Endometrial microvascular endothelial cells (primary cell): ENCODE data around the gene ERCC8. TPM values are rescaled to one million over a fixed set of nuclear protein-coding genes. Genes with fewer than 3 reads are reported as not detected.
"Not testable (repeated sequence)": the region's sequence is repeated elsewhere in the genome, so short reads cannot be mapped to it uniquely, and the experiment has no call there.

ENCODE experiments used
- in situ Hi-C: cut with HindIII; loops from 2 replicates; pipeline ENCODE4 v1.10.0; 2017; ENCODE audit warnings: low sequenced_read_pairs, low pct_unique_long_range_greater_than_20kb; ENCODE audit errors: inconsistent ontology term
- total RNA-seq: library from RNA; depleted of rRNA; stranded (reverse); fragments of >200 nt; gene quantifications from one replicate; pipeline ENCODE4 v1.2.3, GENCODE V29; 2015; ENCODE audit errors: inconsistent ontology term

The ERCC8 gene
- total RNA-seq, 1 donor from 2014 or later, result 6.5 TPM

DNA sequence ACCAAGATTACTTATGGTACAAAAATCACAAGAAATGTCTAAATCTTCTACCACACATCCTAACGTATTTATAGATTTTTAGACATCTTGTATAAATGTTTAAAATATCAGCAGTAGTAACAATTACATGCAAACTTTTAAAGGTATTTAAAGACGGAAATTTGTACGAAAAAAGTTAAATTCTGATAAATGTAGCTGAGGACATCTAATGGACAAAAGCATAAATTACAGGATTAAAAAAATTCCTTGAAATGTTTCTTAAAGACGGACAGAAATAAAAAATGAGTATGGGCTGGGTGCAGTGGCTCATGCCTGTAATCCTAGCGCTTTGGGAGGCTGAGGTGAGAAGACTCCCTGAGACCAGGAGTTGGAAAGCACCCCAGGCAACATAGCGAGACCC is 15.8 kb downstream of the ERCC8 start:
- in situ Hi-C loops, result no loop called here

DNA sequence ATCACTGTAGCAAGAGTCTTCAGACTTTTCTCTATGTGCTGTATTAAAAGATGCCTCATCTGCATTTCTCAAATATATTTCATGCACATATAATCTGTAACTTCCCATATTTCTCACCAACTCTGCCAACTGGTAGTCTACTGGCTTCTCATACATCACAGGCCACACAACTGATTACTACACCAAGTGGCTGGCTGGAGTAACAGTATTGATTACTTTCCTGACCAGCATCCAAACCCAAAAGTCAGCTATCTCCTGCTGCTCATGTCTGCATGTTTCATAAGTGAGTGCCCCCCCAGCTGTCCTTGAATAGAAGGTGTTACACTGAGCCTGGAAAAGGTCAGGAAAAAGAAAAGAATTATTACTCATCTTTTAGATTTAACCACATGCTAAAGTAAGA is 17.4 kb downstream of the ERCC8 start:
- in situ Hi-C loops, result no loop called here

DNA sequence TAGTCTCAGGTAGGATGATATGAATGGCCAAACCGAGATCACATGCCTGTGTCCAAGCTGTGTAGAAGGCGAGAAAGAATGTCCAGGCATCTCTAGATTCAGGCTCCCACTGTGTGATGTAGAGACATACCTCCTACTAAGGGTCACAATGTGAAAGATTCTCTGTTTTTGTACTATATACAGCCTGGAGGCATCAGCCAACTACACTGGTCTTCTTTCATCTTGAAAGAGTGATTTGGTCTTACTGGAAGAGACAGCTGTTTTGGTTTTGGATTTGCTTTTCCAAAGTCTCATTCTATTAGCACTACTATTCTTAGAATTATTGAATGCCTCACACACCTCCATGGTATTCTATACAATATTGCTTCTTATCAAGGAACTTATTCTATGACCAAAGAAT is 26.4 kb downstream of the ERCC8 start:
- in situ Hi-C loops, result no loop called here

DNA sequence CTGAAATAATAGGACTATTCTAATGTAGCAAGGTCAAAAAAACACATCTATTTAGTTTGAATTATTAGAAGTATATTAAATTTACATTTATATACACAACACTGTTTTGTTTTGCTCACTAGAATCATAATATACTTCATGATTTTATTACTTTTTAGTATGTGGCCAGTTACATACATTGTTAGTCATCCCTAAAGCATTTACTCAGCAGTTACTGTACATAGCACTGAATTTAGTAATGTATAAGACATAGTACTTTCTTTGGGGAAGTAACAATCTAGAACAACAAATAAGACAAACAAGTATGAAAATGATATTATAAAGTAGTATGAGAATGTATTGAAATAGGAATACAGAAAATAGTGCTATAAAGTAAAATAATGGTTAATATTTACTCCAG is 28.2 kb downstream of the ERCC8 start:
- in situ Hi-C loops, result no loop called here

DNA sequence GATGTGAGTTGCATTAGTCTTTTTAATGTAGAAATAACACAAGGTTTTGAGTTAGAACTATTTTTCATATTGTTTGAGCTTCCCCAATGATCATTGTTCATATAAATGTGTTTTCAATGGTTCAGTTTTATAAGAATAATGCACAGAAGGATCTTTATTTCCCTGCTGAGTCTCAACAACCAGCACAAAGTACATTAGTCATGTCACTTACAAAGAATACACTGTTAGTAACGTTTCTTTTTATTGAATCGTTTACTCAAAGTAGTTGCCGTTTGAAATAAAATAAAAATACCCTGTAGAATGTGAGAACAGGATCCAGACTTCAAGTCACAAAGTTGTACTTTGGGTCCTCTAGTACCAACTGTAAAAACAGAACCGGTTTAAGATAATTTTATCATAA is 41.5 kb downstream of the ERCC8 start:
- in situ Hi-C loops, result no loop called here

DNA sequence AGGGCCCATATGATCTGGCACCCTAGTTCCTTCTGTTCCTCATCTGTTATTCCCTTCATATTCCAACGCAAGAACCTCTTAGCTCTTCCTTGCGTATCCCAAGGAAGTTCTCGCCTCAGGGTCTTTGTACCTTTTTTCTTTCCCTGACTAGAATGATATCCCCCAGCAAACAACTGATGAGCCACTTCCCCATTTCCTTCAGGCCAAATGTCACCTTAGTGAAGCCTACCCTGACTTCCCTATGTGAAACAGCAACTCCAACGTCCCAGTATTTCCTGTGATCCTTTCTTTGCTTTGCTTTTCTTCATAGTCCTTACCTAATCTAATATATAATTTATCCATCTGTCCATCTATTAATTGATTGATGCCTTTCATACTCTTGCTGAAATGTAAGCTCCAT is 47.9 kb downstream of the ERCC8 start:
- in situ Hi-C loops, result no loop called here

DNA sequence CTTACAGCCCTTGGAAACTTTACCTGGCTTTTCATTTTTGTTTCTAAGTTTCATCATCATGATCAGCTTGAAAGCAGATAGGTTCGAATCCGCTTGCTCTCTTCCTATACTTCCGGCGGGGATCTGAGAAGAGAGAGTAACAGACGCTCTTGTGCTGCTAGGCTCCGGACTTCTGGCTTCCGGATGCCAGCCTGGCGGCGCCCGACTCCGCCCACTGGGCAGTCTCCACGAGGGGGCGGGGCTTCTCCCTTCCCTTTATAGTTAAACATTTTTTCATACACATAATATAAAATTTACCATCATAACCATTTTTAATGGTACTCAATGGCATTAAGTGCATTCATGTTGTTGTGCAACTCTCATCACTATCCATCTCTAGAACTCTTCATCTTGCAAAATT is 51.3 kb downstream of the ERCC8 start:
- in situ Hi-C loops, result no loop called here

DNA sequence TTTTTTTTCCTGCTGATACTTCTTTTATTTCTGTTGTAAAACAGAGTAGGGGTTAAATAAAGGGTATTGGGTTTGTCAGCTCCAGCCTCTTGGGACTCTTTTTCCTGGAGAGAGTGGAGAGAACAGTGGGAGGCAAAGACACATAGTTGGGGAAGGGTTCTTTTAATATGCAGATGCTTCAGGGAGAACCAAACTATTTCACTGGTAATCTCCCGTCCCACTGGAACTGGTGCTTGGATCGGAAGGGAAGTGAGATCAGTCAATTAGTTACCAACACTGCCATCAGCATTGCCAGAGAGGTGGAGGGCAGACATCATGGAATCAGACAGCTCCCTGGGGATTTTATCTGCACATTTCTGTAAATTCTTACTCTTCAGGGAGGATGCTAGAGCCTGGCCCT is 53.2 kb downstream of the ERCC8 start:
- in situ Hi-C loops, result no loop called here

DNA sequence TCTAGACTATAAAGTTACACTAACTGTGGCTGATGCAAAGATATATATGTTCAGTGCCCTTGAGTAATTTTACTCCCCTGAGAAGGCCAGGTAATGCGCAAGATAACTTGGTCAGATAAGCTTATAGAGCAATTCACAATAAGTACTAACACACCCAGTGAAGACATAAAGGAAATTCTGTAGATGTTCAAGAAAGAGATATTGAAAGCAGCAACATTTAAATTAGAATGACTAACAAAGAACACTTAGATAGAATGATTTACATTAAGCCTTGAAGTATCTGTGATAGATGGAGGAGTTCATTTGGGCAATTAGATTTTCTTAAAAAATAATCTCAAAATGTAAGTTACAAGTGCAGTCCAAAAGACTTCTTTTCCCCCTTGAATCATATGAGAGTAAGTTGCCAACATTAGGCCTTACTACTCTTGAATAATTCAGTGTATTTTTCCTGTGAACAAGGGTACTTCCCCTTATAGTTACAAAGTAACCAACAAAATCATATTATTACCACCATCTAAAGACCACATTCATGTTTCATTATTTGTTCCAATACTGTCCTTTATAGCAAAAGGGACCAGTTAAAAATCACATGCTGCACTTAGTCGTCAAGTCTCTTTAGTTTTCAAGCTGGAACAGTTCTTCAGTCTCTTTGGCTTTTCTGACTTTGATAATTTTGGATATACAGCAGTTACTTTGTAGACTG is 56.4 kb downstream of the ERCC8 start:
- in situ Hi-C loops, result no loop called here

DNA sequence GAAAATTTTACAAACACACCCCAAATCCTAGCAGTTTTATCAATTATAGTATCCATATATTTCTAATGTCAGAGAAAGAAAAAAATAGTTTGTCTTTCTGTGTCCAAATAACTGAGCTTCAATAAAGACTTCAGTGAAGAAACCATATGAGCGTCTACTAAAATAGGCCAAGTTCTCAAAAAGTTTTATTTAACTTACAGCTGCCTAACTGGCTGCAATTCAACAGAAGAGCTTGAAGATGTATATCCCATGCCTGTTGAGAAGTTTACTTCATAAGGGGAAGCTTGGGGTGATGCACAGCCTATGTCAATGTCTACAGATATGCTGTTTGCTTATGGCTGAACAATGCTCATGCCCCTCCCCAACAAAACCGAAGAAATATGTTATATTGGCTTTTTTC is 57.1 kb downstream of the ERCC8 start:
- in situ Hi-C loops, result no loop called here

DNA sequence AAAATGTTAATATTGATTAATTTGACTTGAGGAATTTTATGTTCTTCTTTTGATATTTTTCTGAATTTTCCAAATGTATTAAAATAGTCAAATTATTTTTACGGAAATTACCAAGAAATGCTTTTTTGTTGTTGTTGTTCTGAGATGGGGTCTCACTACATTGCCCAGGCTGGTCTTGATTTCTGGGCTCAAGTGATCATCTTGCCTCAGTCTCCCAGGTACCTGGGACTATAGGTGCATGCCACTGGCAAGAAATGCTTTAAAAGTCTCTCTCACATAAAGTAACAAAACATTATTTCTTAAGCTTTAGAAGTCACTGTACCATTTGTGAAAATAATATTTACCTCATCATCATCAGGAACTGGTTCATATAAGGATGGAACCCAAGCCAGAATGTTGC is 57.8 kb downstream of the ERCC8 start:
- in situ Hi-C loops, result no loop called here

DNA sequence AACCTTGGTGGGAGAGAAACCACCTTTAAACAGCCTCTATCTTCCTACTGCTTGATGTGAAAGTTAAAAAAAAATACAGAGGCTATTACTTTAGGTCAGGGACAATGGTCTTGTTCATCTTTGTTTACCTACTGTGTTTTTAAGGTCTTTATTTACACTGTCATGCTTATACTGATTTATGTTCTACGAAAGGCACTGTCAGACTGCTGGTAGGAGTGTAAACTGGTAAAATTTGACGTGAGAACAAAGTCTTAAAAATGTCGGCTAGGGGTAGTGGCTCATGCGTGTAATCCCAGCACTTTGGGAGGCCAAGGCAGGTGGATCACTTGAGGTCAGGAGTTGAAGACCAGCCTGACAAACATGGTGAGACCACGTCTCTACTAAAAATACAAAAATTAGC is 58.7 kb downstream of the ERCC8 start:
- in situ Hi-C loops, result no loop called here

DNA sequence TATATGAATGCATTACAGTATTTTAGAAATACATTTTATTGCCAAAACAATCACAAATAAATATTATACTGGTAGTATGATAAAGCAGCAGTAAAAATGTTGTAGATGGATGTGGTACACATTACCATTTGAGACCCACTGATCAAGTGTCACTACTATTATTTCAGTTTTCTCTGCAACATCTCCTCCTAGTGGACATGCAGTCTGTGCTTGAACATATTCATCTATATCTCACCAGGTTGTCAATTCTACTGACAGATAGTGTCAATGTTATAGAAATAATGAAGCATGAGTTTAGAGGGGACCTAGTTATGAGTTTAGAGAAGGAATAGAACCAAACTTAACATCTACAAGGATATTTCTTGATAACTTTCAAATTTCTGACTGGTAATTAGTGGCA is 61.6 kb downstream of the ERCC8 start:
- in situ Hi-C loops, result no loop called here

DNA sequence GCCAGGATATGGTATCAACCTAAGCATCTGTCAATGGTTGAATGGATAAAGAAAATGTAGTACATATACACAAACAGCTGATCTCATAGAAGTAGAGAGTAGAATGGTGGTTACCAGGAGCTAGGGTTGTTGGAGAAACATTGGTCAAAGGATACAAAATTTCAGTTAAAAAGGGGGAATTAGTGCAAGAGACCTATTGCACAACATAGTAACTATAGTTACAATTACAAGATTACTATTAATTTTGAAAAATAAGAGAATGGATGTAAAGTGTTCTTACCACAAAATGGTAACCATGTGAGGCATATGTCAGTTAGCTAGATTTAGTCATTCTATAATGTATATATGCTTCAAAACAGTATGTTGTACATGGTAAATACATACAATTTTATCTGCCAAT is 72.0 kb downstream of the ERCC8 start:
- in situ Hi-C loops, result no loop called here

DNA sequence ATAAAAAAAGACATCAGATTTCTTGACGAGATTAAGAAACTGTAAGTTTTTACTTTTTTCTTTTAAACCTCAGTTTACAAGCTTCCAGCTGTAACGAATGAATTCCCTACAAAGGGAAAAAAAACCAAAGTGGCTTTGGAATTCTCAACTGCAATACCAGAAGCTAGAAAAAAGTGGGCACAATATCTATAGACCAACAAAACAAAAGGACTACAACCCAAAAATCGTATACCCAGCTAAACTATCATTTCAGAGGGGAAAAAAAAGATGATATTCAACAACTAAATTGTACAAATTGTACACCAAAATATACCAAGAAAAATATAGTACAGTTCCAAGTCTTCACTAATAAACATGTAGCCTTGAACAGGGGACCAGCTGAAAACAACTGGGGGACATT is 74.0 kb downstream of the ERCC8 start:
- in situ Hi-C loops, result no loop called here

DNA sequence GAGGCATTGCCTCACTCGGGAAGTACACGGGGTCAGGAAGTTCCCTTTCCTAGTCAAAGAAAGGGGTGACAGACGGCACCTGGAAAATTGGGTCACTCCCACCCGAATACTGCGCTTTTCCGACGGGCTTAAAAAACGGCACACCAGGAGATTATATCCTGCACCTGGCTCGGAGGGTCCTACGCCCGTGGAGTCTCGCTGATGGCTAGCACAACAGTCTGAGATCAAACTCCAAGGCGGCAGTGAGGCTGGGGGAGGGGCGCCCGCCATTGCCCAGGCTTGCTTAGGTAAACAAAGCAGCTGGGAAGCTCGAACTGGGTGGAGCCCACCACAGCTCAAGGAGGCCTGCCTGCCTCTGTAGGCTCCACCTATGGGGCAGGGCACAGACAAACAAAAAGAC is 84.3 kb downstream of the ERCC8 start:
- in situ Hi-C loops, result not testable (repeated sequence)

DNA sequence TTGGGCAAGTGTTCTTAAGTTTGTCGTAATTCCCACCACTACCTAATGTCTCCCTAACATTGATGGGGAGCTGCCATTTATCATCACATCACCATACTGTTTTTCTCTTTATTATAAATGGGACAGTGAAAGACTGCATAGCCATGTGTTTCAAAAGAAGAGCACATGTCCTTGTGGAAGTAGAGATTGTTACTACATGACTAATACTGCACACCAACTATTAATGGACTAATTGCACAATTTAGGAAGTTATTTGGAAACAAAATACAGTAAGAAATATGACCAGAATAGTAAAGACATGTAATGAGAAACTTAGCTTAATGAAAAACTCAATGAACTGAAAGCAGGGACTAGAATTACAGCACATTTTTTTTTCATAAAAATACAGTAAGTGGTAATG is 88.8 kb downstream of the ERCC8 start:
- in situ Hi-C loops, result no loop called here

DNA sequence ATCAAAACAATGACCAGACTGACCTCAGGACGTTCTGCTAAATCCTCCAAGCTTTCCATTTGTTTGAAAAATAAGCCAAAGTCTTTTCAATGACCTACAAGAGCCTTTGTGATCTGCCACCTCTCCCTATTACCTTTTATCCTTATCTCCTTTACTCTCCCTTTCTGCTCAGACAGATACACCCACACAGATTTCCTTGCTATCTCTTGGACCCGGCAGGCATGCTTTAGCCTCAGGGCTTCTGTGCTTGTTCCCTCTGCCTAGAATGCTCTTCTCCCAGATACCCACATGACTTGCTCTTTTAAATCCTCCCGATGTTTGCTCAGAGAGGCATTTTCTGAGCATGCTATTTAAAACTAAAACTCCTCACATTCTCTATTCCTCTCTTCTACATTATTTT is 91.9 kb downstream of the ERCC8 start:
- in situ Hi-C loops, result no loop called here

DNA sequence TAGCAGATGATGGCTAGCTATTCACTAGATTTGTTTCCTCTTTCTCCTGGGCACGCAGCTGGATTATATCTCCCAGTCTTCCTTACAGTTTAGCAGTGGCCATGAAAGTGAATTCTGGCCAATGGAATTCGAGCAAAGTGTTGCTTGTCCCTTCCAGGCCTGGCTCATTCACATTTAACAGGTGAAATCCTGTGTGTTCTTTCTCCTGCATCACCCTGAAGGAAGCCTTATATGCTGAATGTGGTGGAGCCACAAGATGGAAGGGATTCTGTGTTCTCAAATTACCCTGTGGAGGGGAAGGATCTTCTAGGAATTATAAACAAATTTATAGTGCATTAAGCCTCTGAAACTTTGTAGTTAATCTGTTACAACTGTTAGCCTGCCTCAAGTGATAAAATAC is 92.6 kb downstream of the ERCC8 start:
- in situ Hi-C loops, result no loop called here

DNA sequence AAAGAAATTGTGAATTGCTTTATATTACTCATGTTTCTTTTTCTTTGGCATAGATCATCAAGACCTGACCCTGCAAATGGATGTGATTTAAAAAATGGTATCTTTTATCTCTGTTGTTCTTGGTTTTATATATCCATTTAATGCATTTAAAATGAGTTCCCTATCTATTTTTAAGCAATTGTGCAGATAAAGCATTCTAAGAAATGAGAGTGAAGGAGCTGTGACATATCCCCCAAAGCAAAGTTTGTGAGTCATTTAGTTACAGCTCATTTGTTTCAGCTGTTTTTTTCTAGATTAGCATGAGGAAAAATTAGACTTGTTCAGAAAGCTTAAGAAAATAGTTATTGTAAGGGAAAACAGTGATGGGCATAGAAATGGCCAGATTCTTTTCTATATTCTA is 93.2 kb downstream of the ERCC8 start:
- in situ Hi-C loops, result no loop called here

DNA sequence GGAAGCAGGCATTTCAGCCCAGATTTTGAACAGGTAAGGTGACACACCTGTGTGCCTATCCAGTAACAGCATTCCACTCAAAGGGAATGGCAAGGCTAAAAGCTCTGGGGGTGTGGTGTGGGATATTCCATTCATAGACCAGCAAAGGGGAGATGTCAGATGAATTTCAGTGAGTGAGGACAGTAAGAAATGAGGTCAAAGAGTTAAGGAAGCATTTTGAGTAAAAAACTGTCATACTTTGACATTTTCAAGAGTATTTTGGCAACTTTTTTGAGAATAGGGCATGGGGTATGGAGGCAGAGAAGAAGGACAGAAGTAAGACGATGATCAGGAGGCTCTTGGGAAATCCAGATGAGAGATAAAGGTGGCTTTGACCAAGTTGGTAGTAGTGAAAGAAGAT is 98.6 kb downstream of the ERCC8 start:
- in situ Hi-C loops, result no loop called here
